ENCODE results near the gene NTN4. TPM values are rescaled to one million over a fixed set of nuclear protein-coding genes. Genes with fewer than 3 reads are reported as not detected.

Gene NTN4
- 0.13 TPM for total RNA-seq (ENCODE audit: unreplicated experiment)
- long read RNA-seq, result 0 reads

GRCh38 chr12:95790033-95790916 lies at the start of gene NTN4:
TSS of gene NTN4 (minus strand) at chr12:95790764. CDS start at chr12:95790309, 455 bp downstream.
- H3K4me1 Mint-ChIP-seq (ENCODE audit: unreplicated experiment), result peaks cover 4% of the 10 kb centered on the region
- no peaks in the 10 kb centered on the region for H3K36me3 Mint-ChIP-seq (ENCODE audit: low read depth, unreplicated experiment)
- TF ChIP-seq, protein P1, sequence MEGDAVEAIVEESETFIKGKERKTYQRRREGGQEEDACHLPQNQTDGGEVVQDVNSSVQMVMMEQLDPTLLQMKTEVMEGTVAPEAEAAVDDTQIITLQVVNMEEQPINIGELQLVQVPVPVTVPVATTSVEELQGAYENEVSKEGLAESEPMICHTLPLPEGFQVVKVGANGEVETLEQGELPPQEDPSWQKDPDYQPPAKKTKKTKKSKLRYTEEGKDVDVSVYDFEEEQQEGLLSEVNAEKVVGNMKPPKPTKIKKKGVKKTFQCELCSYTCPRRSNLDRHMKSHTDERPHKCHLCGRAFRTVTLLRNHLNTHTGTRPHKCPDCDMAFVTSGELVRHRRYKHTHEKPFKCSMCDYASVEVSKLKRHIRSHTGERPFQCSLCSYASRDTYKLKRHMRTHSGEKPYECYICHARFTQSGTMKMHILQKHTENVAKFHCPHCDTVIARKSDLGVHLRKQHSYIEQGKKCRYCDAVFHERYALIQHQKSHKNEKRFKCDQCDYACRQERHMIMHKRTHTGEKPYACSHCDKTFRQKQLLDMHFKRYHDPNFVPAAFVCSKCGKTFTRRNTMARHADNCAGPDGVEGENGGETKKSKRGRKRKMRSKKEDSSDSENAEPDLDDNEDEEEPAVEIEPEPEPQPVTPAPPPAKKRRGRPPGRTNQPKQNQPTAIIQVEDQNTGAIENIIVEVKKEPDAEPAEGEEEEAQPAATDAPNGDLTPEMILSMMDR (IDR thresholded peaks at IDR 0.05; ENCODE audit: unreplicated experiment), result no peak
- DNase-seq (ENCODE audit: low spot score), result peak; percentile 40
- H3K27me3 Mint-ChIP-seq (ENCODE audit: unreplicated experiment), result peaks cover 14% of the 10 kb centered on the region
- no peak within 1 kb of the TSS for H3K27ac Mint-ChIP-seq (ENCODE audit: unreplicated experiment)
- H3K4me3 Mint-ChIP-seq (ENCODE audit: unreplicated experiment), result peak within 1 kb of the TSS; percentile 82
- H3K9me3 Mint-ChIP-seq (ENCODE audit: unreplicated experiment), result no peaks in the 10 kb centered on the region

- Mint-ChIP-seq H3K36me3 (ENCODE audit: low read depth, unreplicated experiment) (no peaks in the 10 kb centered on the region), H3K27ac (ENCODE audit: unreplicated experiment) (no peak overlapping the region), H3K4me1 (ENCODE audit: unreplicated experiment) (no peaks in the 10 kb centered on the region), H3K4me3 (ENCODE audit: unreplicated experiment) (no peak overlapping the region), H3K9me3 (ENCODE audit: unreplicated experiment) (no peaks in the 10 kb centered on the region), H3K27me3 (ENCODE audit: unreplicated experiment) (peaks cover 5% of the 10 kb centered on the region)
- TF ChIP-seq, protein P1 (IDR thresholded peaks at IDR 0.05; ENCODE audit: unreplicated experiment), result no peak
- no peak for DNase-seq (ENCODE audit: low spot score)
These were observed 47.6 kb upstream of the NTN4 start for GRCh38 chr12:95838125-95838524.

DNA sequence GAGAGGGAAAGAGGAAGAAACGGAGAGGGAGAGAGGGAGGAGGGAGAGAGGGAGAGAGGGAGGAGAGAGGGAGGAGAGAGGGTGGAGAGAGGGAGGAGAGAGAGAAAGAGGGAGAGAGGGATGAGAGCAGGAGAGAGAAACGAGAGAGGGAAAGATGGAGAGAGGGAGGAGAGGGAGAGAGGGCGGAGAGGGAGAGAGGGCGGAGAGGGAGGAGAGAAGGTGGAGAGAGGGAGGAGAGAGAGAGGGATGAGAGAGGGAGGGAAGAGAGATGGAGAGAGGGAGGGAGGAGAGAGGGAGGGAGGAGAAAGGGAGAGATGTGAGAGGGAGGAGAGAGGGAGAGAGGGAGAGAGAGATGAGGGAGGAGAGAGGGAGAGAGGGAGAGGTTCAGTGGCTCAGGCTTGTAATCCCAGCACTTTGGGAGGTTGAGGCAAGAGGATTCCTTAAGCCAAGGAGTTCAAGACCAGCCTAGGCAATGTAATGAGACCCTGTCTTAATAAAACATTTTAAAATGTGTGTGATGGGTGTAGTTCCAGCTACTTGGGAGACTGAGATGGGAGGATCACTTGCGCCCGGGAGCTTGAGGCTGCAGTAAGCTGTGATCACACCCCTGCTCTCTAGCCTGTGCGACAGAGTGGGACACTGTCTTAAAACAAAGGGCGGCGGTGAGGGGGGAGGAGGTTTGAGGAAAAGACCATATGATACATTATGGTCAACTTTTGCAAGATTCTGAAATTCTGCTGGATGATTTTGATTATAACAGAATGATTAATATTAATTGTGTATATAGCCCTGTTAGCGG lies 46.9 kb upstream of the NTN4 start:
- no peaks in the 10 kb centered on the region for H3K4me1 Mint-ChIP-seq (ENCODE audit: unreplicated experiment)
- no peaks in the 10 kb centered on the region for H3K36me3 Mint-ChIP-seq (ENCODE audit: low read depth, unreplicated experiment)
- no peak for DNase-seq (ENCODE audit: low spot score)
- H3K9me3 Mint-ChIP-seq (ENCODE audit: unreplicated experiment), result no peaks in the 10 kb centered on the region
- no peak overlapping the region for H3K4me3 Mint-ChIP-seq (ENCODE audit: unreplicated experiment)
- peaks cover 5% of the 10 kb centered on the region for H3K27me3 Mint-ChIP-seq (ENCODE audit: unreplicated experiment)
- H3K27ac Mint-ChIP-seq (ENCODE audit: unreplicated experiment), result no peak overlapping the region
- TF ChIP-seq, protein P1 (IDR thresholded peaks at IDR 0.05; ENCODE audit: unreplicated experiment), result no peak

DNA sequence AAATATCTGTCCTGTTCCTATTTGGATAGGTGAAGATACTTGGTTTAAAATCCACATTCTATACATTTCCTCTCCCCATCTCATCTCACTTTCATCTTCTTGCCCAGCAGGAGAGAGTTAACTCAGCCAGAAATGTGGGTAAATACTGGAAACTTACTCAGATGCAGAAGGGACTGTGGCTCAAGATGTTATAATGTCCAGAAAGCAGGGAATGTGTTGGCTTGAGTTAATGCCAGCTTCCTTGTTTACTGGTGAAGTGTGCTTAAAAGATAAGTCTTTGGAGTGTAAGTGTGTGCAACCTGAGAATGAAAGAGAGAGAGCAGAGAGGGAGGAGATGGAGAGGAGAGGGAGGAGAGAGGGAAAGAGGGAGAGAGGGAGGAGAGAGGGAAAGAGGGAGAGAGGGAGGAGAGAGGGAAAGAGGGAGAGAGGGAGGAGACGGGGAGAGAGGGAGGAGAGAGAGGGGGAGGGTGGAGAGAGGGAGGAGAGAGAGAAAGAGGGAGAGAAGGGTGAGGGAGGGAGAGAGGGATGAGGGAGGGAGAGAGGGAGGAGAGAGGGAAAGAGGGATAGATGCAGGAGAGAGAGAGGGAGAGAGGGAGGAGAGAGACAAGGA lies 46.2 kb upstream of the NTN4 start:
- TF ChIP-seq, protein P1 (IDR thresholded peaks at IDR 0.05; ENCODE audit: unreplicated experiment), result no peak
- Mint-ChIP-seq H3K4me1 (ENCODE audit: unreplicated experiment) (no peaks in the 10 kb centered on the region), H3K4me3 (ENCODE audit: unreplicated experiment) (no peak overlapping the region), H3K36me3 (ENCODE audit: low read depth, unreplicated experiment) (no peaks in the 10 kb centered on the region), H3K27ac (ENCODE audit: unreplicated experiment) (no peak overlapping the region), H3K9me3 (ENCODE audit: unreplicated experiment) (no peaks in the 10 kb centered on the region), H3K27me3 (ENCODE audit: unreplicated experiment) (peaks cover 5% of the 10 kb centered on the region)
- DNase-seq (ENCODE audit: low spot score), result no peak
